Osteocyte (in vitro differentiated cells): Measurements from ENCODE around the gene CRTC1. TPM values are rescaled to one million over a fixed set of nuclear protein-coding genes. Genes with fewer than 3 reads are reported as not detected.
A peak's percentile ranks its signal among the peaks of the same experiment; 100 is the strongest.

Experiments
- DNase-seq: peaks from one replicate; pipeline ENCODE4 v3.0.0; 2021; ENCODE audit warnings: mixed read lengths; ENCODE audit not compliant: unreplicated experiment; ENCODE audit errors: extremely low spot score
- H3K27ac Mint-ChIP-seq: one replicate; pipeline ENCODE4 v1.8.0; 2021; ENCODE audit warnings: mild to moderate bottlenecking, mixed read lengths; ENCODE audit not compliant: unreplicated experiment
- H3K27me3 Mint-ChIP-seq: one replicate; pipeline ENCODE4 v1.8.0; 2021; ENCODE audit warnings: mixed read lengths; ENCODE audit not compliant: unreplicated experiment
- H3K36me3 Mint-ChIP-seq: one replicate; pipeline ENCODE4 v1.8.0; 2021; ENCODE audit warnings: mixed read lengths; ENCODE audit not compliant: unreplicated experiment
- H3K4me1 Mint-ChIP-seq: one replicate; pipeline ENCODE4 v1.8.0; 2021; ENCODE audit warnings: mixed read lengths; ENCODE audit not compliant: unreplicated experiment
- H3K4me3 Mint-ChIP-seq: one replicate; pipeline ENCODE4 v1.8.0; 2021; ENCODE audit warnings: mild to moderate bottlenecking, moderate library complexity, mixed read lengths; ENCODE audit not compliant: unreplicated experiment
- H3K9me3 Mint-ChIP-seq: one replicate; pipeline ENCODE4 v1.8.0; 2021; ENCODE audit warnings: mixed read lengths; ENCODE audit not compliant: unreplicated experiment
- CTCF ChIP-seq: fragments of 200-600 bp; sonication (generic); IDR thresholded peaks from 2 replicates; pipeline ENCODE4 v1.5.0; 2021; ENCODE audit warnings: antibody characterized with exemption, mild to moderate bottlenecking, moderate library complexity
- total RNA-seq: library from RNA; stranded (reverse); gene quantifications from 2 replicates; pipeline ENCODE4 v1.2.1, GENCODE V29; 2021

CRTC1 gene
- total RNA-seq, 1 donor from 2014 or later, result 25.7 TPM

- H3K27me3 Mint-ChIP-seq, result peaks cover 5% of the 10 kb centered on the region
- peaks cover 14% of the 10 kb centered on the region for H3K4me1 Mint-ChIP-seq
- H3K36me3 Mint-ChIP-seq, result no peaks in the 10 kb centered on the region
- H3K4me3 Mint-ChIP-seq, result peak within 1 kb of the TSS; percentile 82
- H3K9me3 Mint-ChIP-seq, result no peaks in the 10 kb centered on the region
- DNase-seq, result no peak
- H3K27ac Mint-ChIP-seq, result peak within 1 kb of the TSS; percentile 70
- no peak for TF ChIP-seq CTCF
Observed at GRCh38 chr19:18636969-18637629, 46.4 kb upstream of the CRTC1 start, which contains the start of gene KLHL26. Gene KLHL26, plus strand, starts transcription at chr19:18637028. Its CDS starts 27 bp downstream, at chr19:18637055.

GRCh38 chr19:18637673-18638630, 45.5 kb upstream of the CRTC1 start:
- no peak for TF ChIP-seq CTCF
- Mint-ChIP-seq H3K9me3 (no peaks in the 10 kb centered on the region), H3K27ac (peak overlapping the region; percentile 31), H3K4me1 (peaks cover 14% of the 10 kb centered on the region), H3K36me3 (no peaks in the 10 kb centered on the region), H3K4me3 (peak overlapping the region; percentile 82), H3K27me3 (peaks cover 5% of the 10 kb centered on the region)
- no peak for DNase-seq

GRCh38 chr19:18639706-18640243, 43.7 kb upstream of the CRTC1 start:
- H3K36me3 Mint-ChIP-seq, result no peaks in the 10 kb centered on the region
- no peak for TF ChIP-seq CTCF
- peaks cover 14% of the 10 kb centered on the region for H3K4me1 Mint-ChIP-seq
- no peaks in the 10 kb centered on the region for H3K9me3 Mint-ChIP-seq
- DNase-seq, result no peak
- no peak overlapping the region for H3K27ac Mint-ChIP-seq
- H3K4me3 Mint-ChIP-seq, result no peak overlapping the region
- H3K27me3 Mint-ChIP-seq, result peaks cover under 1% of the 10 kb centered on the region

GRCh38 chr19:18644196-18645034, 39.1 kb upstream of the CRTC1 start:
- TF ChIP-seq CTCF, result no peak

More at GRCh38 chr19:18644196-18645034, 39.1 kb upstream of the CRTC1 start:
- H3K27ac Mint-ChIP-seq, result no peak overlapping the region
- no peak overlapping the region for H3K4me3 Mint-ChIP-seq
- no peaks in the 10 kb centered on the region for H3K27me3 Mint-ChIP-seq
- H3K4me1 Mint-ChIP-seq, result peaks cover 25% of the 10 kb centered on the region
- no peaks in the 10 kb centered on the region for H3K36me3 Mint-ChIP-seq
- no peaks in the 10 kb centered on the region for H3K9me3 Mint-ChIP-seq
- no peak for DNase-seq
